Measurements from ENCODE around the gene DOCK4.

DNA sequence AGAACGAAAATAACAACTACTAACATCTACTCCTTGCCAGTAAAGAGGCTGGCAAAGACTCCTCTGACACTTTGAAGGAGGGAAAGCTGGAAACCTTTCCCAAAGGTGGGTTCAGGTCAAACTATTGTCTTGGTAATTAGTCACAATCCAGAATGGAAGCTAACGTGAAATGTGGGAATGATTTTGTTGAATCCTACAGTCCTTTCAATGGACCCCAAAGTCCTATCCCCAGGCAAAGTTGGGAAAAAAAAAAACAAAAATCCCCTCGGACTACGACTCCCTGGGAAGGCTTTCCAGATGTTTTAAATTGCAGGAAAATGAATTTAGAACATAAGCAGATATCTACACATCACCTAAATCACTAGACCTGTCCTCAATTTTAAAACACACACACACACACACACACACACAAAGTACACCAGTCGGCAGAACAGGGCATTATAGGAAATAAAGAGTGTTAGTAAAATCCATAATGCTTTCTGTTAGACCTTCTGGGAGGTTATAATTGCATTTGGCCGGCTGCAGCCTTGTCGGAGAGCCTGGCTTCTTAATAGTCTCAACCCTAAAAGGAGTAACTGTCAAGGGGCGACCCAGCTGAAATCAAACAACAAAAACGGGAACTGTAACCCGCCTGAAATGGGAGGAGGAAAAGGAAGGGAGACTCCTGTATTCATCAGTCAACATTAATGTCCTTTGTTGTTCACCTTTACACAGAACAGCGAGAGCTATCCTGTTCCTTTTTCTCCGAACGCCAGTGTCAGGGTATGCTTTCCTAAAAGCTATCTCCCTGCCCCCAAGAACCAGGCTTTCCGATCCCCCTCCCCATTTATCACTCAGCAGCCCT, 1.5 kb downstream of the DOCK4 start:
- TF ChIP-seq POLR2A (IDR thresholded peaks at IDR 0.05) (no peak), EP300 (IDR thresholded peaks at IDR 0.05) (no peak)
